T-helper 1 cell (primary cell): ENCODE results near the gene TBL3.
A peak's percentile ranks its signal among the peaks of the same experiment; 100 is the strongest.
"Not testable (repeated sequence)": the region's sequence is repeated elsewhere in the genome, so short reads cannot be mapped to it uniquely, and the experiment has no call there.

Experiments
- DNase-seq, 5 donors: peaks; one replicate each; pipeline ENCODE4 v3.0.0-alpha.2; 2012 to 2020
- total RNA-seq, 4 donors: gene quantifications; one replicate each; lab custom pipeline; 2026; lab: John Stamatoyannopoulos, UW

TBL3 gene
- 19.9 to 27.7 (median 21.9) reads per million in 4 donors for total RNA-seq

GRCh38 chr16:1971796-1972489 is at the start of gene TBL3:
Gene TBL3, plus strand, starts transcription at chr16:1972053. Its CDS starts 112 bp downstream, at chr16:1972165.
- peak; percentile 93 to 98 (median 94) for DNase-seq

- DNase-seq, result no peak
Measured at GRCh38 chr16:1922357-1922756, 49.5 kb upstream of the TBL3 start.

DNA sequence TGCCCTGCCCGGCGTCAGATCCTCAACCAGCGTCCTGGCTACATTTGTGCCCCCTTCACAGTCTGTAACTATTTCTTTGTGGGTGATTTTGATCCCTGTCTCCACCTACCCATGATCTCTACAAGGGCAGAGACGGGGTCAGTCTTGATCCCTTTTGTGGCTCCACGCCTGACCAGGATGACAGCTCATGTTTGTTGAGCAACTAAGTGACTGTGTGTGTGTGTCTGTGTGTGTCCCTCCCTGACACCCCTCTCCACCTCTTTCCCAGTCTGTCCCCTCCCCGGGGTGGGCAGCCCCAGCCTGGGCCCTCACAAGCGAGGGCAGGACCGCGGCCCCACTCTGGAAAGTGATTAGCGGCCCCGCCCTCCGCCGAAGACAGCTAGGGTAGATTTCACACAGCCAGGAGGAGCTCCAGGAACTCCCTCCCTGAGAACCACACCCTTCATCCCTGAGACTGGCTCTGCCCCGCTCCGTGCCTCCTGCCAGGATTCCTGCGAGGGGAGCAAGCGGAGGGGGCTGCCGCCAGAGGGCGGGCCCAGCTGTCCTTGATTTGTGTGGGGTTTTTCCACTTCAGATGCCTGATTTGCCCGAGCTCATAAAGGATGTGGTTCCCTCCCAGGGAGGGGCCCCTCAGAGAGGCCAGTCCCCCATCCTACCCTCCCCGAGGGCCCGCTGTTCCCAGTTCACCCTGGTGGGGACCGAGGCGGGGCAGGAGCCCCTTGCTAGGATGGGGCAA is 48.4 kb upstream of the TBL3 start:
- DNase-seq, result no peak

- no peak for DNase-seq
Measured at GRCh38 chr16:1924095-1924494, 47.8 kb upstream of the TBL3 start.

DNA sequence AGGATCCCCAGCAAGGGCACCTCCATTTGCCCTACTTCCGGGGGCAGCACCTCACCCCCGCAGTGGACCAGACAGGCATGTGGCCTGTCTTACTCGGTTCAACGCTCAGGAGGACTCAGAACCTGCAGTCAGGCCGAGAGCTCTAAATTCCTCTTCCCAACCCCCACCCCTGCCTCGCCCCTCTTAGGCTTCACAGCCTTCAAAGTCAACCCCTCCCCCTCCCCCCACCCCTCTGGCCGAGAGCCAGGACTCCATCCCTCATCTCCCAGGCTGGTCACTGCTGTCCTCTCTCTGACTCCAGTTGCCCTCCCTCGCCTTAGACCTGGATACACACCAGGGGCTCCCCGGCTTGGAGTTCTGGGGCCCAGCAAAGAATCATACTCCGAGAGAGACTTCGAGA is 45.6 kb upstream of the TBL3 start:
- no peak for DNase-seq

- DNase-seq, result no peak
Measured at GRCh38 chr16:1929105-1929504, 42.7 kb upstream of the TBL3 start.

DNA sequence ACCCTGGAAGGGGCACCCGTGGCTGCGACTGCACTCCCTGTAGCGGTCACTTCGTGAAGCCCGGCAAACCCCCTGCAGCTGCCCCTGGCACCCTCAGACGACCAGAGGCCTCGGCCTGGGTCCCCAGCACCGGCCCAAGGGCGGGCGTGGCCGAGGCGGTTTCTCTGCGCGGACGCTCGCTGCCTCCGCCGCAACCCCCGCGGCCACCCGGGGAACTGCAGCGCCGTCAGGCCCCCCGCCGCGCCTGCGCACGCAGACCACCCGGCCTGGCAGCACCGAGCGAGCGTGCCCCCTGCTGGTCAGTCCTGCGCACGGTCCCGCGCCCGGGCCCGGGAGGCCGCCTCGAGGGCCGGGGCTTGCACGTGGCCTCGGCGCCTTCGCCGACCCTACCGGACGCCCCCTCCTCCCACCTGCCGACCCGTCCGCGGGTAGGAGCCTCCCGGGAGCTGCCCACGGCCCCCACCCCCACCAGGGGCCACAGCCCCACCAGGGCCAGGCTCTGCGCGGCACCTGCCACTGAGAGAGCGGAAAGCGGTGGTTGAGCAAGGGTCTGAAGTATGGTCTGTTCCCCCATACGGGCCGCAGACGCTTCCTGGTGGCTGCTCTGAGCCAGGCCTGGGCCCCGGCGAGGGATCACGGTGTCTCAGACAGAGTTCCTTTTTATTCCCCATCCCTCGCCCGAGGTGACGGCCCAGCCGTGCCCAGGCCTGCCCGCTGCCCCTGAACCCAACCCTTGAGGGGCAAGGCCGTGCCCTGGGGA is 42.1 kb upstream of the TBL3 start:
- DNase-seq, result peak; percentile 81 to 92 (median 86)

DNA sequence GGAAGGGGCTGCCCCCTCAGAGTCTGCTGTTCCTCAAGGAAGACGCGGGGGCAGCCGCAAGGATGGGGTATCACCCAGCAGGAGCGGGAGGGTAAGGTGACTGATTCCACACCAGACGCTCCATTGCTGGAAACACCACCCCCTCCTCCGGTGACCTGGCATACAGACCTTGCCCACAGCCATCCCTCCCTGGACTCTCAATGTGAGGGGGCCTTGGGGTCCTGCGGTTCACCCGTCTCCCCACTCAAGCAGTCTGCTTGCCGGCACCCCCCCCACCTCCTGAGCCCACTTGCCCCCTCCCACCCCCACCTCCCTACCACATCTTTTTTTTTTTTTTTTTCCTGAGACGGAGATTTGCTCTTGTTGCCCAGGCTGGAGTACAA is 41.5 kb upstream of the TBL3 start:
- no peak for DNase-seq

- DNase-seq, result no peak
Measured at GRCh38 chr16:1932050-1933028, 39.5 kb upstream of the TBL3 start.

DNA sequence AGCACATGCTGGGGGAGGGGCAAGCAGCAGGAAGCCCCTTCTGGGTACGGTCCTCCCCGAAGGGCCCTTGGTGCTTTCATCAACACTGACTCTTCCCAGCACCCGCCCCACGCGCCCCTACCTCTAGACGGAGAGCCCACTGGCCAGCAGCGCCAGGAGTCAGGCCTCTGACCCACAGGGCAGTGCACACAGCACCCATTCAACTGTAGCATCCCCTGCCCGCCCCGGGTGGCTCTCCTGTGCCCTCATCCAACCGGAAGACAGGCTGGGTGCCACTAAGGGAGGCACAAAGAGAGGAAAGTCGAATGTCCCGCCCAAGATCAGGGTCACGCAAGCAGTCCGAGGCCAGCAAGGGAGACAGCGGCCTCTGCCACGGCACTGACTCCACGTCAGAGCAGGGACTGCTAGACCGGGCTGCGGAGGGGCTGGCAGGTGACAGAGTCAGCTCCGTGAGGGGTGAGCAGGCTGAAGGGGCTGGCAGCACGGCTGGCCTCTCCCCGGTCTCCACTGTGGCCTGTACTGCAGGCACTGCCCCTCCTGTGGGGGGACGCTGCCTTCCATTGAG is 38.7 kb upstream of the TBL3 start:
- DNase-seq, result no peak

DNA sequence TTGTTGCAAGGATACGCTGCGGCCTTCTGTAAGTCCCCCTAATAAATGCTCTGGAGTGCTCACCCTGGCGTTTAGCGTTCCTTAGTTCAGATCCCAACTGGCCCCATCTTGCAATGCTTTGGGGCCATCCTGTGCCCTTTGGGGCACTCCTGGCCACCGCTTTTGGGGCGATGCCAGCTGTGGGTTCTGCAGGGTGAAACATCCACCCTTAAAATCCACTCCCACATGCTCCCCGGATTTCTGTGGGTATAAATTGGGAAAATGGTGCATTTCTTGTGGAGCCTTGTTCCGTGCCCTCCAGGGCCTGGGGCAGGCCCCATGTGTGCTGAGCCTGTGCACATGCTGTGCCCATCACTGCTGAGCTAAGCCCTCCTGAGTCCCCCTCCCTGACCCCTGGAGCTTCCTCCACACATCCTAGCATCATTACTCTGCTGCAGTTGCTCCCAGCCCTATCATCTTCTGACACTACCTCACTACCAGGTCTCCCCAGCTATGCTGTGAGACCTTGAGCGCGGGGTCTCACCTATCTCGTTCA is 34.8 kb upstream of the TBL3 start:
- no peak for DNase-seq

GRCh38 chr16:1938316-1938715 is 33.5 kb upstream of the TBL3 start:
- no peak for DNase-seq

DNA sequence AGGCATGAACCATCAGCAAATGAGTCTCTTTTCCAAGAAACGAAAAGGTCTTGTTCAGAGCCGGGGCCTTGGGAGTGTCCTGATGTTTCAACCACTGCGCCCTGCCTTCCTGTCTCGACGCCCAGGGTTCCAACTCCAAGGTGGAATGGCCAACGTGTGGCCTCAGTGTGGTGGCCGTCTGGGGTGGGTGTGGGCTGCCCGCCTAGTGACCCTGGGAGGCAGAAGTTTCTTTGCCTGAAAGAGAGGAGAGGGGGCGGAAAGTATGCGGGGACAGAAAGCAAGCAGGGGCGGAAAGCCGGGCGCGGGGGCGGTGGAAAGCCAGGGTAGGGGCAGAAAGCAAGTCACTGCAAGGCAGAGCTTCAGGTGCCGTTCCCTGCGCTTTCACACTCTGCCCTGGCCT is 32.9 kb upstream of the TBL3 start:
- no peak for DNase-seq

DNA sequence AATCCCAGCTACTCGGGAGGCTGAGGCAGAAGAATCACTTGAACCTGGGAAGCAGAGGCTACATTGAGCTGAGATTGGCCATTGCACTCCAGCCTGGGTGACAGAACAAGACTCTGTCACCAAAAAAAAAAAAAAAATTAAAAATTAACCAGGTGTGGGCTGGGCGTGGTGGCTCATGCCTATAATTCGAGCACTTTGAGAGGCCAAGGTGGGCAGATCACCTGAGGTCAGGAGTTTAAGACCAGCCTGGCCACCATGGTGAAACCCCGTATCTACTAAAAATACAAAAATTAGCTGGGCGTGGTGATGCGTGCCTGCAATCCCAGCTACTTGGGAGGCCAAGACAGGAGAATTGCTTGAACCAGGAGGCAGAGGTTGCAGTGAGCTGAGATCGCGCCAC is 32.0 kb upstream of the TBL3 start:
- DNase-seq, result not testable (repeated sequence)

DNA sequence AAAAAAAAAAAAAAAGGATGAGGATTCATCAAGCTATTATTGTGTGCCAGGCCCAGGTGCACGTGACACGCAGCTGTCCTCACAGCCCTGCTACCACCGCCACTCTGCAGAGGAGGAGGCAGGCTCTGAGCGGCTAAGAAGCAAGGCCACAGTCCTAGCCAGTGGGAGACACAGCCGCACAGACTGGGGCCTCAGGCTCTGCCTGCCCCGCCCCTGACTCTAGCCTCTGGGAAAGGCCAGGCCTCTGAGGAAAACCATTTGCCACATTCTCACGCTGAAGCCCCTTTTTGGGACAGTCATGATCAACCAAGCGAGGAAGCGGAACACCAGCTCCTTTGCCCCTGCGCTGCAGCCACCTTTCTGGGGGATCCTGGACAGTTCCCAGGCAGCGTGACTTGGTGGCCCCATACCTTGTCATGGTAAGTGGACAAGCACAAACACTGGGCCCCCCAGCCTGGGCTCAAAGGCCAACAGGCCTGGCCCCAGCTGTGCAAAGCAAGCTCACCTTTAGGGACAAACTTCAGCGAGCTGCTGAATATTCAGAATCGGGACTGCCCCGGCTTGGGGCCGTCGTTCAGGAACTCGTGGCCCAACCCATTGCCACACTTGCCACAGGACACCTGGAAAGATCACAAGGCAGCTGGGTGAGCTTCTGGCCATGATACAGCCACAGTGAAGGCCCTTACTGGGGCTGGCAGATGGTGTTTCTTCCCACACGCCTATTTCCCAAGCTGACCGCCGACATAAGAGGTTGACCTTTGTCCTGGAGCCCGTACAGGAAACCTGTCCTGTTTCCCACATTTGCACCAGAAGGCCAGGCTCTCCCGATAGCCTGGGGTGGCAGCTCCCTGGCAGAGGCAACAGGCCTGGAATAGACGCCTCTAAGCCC is 31.3 kb upstream of the TBL3 start:
- DNase-seq, result no peak

DNA sequence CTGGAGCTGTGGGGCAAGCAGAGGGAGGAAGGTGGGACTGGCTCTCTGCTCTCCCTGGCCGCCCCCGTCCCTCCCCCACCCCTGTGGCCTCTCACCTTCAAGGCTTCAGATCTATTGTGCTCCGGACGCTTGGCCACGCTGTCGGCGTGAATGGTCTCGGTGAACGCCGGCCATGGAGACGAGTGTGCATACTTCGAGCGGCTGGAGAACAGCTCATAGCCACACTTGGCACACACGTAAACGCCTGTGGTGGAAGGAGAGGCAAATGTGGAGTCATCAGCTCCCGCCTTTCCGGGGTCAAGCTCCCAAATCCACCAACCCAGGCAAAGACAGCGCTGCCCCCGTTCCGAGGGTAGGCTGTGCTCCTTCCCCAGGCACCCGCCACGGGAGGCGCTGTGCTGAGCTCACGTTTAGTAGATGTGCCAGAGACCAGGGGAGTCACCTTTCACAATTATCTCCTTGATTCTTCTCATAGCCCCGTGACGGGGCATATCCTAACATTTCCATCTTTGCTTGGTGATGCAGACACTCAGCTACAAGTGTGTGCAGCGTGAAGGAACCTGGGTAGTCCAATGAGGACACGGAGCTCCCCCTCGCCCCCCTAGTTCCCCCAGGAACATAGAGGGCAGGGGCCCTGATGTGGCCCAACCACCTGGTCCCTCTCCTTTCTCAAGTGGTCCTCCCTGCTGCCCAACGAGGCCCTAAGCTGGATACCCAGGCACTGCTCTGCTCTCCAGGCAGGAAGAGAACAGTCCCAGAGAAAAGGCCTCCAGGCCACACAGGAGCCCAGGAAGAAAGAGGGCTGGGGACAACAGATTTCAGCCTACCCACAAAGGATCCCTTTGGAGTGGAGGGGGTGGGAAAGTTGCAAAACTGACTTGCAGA is 30.4 kb upstream of the TBL3 start:
- no peak for DNase-seq

DNA sequence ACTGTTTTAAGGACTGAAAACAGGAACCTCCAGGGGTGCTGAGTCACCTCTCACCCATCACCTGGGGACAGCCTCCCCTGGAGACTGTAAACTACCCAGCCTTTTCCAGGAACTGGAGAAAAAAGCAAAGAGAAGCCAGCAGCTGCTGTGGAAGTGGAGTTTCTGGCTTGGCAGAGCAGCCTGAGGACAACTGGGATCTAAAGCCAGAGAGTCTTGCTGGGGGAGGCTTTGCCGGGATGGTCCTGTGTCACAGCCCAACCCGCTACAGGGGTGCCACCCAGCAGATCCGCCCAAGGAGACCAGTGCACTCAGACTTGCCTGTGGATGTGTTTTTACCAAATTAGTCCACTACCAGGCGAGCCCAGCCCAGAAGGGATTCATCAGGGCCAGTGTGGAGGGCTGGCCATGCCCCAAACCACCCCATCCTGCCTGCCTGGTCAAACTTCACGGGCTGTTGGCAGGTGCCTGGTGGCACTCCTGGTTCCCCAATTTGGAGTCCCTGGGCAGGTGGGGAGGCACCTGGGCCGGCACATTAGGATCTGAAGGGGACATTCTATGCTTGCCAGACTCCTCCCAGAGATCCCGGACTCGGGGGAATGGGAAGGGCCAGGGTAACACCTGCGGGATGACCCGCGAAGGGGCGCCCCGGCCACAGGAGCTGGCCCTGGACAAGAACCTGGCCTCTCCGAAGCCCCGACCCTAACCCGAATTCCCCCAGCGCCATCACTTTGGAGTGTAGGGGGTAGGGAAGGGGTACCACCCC is 29.6 kb upstream of the TBL3 start:
- DNase-seq, result peak in 1 of 5 donors; percentile 27

GRCh38 chr16:1942810-1943726 is 28.8 kb upstream of the TBL3 start, which contains the start of gene MSRB1:
Gene MSRB1, minus strand, starts transcription at chr16:1943199. Its CDS starts 43 bp downstream, at chr16:1943156.
- peak; percentile 98 to 100 (median 99) for DNase-seq
